ENCODE data around the gene NUB1.

NUB1 gene

GRCh38 chr7:151392002-151392401, 50.4 kb downstream of the NUB1 start:
- DNase-seq, result no peak

GRCh38 chr7:151392426-151392825, 50.8 kb downstream of the NUB1 start:
- no peak for DNase-seq

GRCh38 chr7:151393031-151393977, 51.7 kb downstream of the NUB1 start:
- no peak for DNase-seq

- DNase-seq, result no peak
Measured at GRCh38 chr7:151394076-151395035, 52.7 kb downstream of the NUB1 start.

GRCh38 chr7:151395036-151395367, 53.4 kb downstream of the NUB1 start:
- no peak for DNase-seq

- DNase-seq, result no peak
Measured at GRCh38 chr7:151396328-151396970, 54.8 kb downstream of the NUB1 start.

- DNase-seq, result no peak
Measured at GRCh38 chr7:151397026-151397425, 55.4 kb downstream of the NUB1 start.

GRCh38 chr7:151398446-151399304, 57.1 kb downstream of the NUB1 start:
- no peak for DNase-seq

- DNase-seq, result no peak
Measured at GRCh38 chr7:151399305-151399601, 57.6 kb downstream of the NUB1 start.

- DNase-seq, result no peak
Measured at GRCh38 chr7:151399906-151400305, 58.3 kb downstream of the NUB1 start.

- no peak for DNase-seq
Measured at GRCh38 chr7:151400626-151401315, 59.2 kb downstream of the NUB1 start.

GRCh38 chr7:151402029-151402835, 60.6 kb downstream of the NUB1 start:
- no peak for DNase-seq

GRCh38 chr7:151403764-151404163, 62.2 kb downstream of the NUB1 start:
- DNase-seq, result no peak

- no peak for DNase-seq
Measured at GRCh38 chr7:151404216-151405011, 62.8 kb downstream of the NUB1 start.

GRCh38 chr7:151405056-151405455, 63.4 kb downstream of the NUB1 start:
- no peak for DNase-seq

- no peak for DNase-seq
Measured at GRCh38 chr7:151405588-151405987, 64.0 kb downstream of the NUB1 start.

GRCh38 chr7:151406051-151406875, 64.7 kb downstream of the NUB1 start:
- DNase-seq, result no peak

- no peak for DNase-seq
Measured at GRCh38 chr7:151406886-151407583, 65.4 kb downstream of the NUB1 start.

- DNase-seq, result no peak
Measured at GRCh38 chr7:151408498-151408838, 66.9 kb downstream of the NUB1 start.
